GM18502 (cell line): ENCODE data around the gene RAB1B.

Experiments
- ATAC-seq: cut with Tn5 transposase; IDR thresholded peaks from one replicate; pipeline ENCODE4 v1.9.1; 2021; ENCODE audit warnings: mild to moderate bottlenecking; ENCODE audit not compliant: unreplicated experiment, poor library complexity

Gene RAB1B

DNA sequence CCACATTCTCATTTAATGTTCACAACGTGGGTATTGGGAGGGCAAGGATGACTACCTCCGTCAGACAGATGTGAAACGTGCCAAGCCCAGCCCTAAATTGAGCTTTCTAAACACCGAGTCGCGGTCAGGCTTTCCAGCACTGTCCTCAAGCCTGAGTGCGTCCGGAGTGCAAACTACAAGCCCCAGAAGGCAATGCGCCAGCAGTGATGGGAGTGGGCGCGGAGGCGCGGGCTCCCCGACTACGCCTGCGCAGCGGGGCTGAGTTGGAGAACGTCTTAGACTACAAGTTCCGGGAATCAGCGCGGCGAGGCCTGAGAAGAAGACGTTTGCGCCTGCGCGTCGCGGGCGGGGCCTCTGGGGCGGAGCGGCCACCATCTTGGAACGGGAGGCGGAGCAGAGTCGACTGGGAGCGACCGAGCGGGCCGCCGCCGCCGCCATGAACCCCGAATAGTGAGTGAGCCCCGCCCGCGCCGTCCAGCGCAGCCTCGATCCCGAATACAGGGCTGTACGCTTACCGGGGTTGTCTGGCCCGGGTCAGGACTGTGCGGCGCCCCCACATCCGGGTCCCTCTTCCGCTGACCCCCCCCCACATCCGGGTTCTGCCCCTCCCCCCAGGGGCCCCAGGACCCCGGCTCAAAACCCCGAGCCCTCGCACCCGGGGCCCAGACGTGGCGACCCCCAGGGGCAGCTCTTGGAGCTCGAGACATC is at the start of gene RAB1B:
Gene RAB1B (plus strand): TSS at position 396 of the 708 bp plus-strand sequence. CDS start 41 bp downstream, at position 437.
- ATAC-seq = peak; percentile 79

- ATAC-seq = no peak
Observed at GRCh38 chr11:66218846-66219620, 49.4 kb upstream of the RAB1B start.

GRCh38 chr11:66219846-66220565 is 48.4 kb upstream of the RAB1B start:
- ATAC-seq = no peak

DNA sequence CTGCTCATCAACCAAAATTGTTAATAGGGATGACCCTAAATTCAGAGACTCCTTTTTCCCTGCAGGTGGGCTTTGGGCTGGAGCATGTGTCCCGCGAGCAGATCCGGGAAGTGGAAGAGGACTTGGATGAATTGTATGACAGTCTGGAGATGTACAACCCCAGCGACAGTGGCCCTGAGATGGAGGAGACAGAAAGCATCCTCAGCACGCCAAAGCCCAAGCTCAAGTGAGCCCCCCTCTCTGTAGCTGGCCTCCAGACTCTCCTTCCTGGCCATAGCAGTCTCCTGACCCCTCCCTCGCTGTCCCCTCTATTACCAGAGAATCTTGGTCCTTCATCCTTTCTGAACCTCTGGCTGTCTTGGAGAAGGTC is 47.9 kb upstream of the RAB1B start:
- ATAC-seq = no peak

- ATAC-seq = no peak
Observed at GRCh38 chr11:66221012-66221411, 47.4 kb upstream of the RAB1B start.

DNA sequence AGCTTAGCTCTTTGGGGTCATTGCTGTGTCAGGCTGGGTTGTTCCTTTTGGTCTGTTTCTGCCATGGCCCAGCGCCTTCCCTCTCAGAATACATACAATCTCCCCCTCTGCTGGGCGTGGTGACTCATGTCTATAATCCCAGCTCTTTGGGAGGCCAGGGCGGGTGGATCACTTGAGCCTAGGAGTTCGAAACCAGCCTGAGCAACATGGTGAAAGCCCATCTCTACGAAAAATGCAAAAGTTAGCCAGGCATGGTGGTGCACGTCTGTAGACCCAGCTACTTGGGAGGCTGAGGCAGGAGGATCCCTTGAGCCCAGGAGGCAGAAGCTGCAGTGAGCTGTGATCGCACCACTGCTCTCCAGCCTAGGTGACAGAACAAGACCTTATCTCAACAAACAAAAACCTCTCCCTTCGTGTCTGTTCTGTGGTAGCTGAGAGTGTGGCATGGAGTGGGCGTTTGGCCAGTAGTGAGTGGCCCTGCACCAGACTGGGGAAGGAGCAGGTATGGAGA is 46.7 kb upstream of the RAB1B start:
- ATAC-seq = no peak

DNA sequence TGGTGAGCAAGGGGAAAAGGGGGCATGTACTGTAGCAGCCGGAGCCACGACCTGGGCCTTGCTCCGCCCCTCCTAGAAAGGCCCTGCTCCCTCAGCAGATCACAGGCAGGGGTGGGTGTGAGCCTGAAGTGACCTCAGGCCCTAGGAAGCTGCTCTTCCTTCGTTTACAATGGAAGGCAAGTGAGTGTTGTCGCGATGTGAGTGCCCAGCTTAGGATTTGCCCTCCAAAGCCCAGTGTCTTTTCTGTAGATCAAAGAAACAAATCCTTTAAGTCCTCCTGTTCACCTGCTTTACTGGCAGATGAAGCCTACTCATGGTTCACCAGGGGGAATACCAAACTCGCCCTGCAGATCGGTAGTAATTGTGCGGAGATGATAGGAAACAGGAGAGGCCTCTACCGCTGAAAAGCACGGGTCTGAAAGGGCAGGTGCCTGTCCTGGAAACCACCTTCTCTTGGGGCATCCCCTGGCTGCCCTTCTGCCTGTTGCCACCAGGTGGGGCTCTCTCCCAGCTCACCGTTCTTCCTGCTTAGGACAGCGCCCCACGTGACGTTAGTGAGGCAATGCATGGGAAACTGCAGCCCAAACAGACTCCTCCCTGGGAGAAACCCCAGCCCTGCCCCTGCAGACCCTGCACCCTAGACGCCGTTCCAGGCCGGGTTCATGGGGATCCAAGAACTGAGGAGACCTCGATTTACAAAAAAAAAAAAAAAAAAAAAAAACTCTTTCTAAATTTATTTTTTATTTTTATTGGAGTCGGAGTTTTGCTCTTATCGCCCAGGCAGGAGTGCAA is 45.9 kb upstream of the RAB1B start:
- peak; percentile 80 for ATAC-seq

GRCh38 chr11:66224226-66224855 is 44.1 kb upstream of the RAB1B start:
- no peak for ATAC-seq

DNA sequence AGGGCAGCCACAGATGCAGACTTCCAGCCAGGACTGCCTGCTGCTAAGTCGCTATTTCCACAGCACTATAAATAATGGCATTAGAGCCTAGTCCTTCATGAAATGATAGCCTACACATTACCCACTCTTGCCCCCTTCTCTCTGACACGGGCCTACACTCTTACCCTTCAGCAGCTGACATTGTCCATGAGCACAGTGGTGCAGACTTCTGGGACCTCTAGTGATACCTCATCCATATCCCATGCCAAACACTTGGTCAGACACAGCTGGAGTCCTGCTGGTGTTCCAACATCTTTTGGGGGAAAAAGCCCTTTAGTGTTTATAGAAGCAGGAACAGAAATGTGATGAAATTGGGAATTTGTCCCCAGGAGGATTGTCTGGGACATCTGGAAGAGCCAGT is 43.4 kb upstream of the RAB1B start:
- no peak for ATAC-seq

GRCh38 chr11:66226101-66226500 is 42.3 kb upstream of the RAB1B start:
- no peak for ATAC-seq

DNA sequence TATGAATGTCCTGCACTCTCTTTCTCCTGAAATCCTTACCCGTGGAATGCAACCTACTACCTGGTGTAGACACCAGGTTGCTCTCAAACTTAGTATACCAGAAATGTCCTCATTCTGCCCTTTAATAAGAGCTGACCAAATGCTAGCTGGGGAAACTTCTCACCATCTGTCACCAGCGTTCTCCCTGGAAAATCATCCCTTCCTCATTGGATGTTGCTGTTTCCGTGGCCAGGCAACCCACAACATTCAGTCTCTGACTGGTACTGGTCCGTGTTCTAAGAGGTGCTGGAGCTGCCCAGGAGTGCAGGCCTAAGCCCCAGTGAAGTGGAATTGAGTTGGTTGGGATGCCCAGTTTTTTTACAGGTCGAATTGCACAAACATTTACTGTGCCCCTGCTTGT is 40.7 kb upstream of the RAB1B start:
- ATAC-seq = no peak

- ATAC-seq = no peak
Observed at GRCh38 chr11:66228521-66228920, 39.9 kb upstream of the RAB1B start.

GRCh38 chr11:66230156-66230555 is 38.3 kb upstream of the RAB1B start:
- no peak for ATAC-seq

- ATAC-seq = no peak
Observed at GRCh38 chr11:66230978-66231377, 37.5 kb upstream of the RAB1B start.

DNA sequence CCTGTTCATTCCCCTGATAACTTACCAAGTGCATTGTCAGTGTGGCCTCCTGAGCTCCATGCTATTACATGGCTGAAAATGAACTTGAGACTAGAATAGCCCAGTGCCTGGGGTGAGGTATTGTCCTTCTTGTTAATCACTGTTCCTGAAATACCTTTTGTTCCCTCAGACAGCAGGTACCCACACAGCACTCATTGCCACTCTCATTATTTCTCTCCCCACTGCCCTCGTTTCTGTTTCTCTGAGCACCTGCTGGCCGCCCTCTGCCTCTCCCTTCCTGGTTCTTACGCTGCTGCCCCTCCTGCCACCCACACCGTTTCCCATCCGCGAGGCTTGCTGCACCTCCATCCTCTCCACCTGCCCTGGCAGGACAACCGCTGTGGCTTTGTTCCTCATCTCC is 36.9 kb upstream of the RAB1B start:
- ATAC-seq = no peak

GRCh38 chr11:66232769-66233168 is 35.7 kb upstream of the RAB1B start:
- ATAC-seq = no peak

GRCh38 chr11:66233301-66233700 is 35.1 kb upstream of the RAB1B start:
- no peak for ATAC-seq

- no peak for ATAC-seq
Observed at GRCh38 chr11:66235141-66235540, 33.3 kb upstream of the RAB1B start.

- ATAC-seq = no peak
Observed at GRCh38 chr11:66237867-66238266, 30.6 kb upstream of the RAB1B start.
